Measurements from ENCODE around the gene ETV5.
"Not testable (repeated sequence)": the region's sequence is repeated elsewhere in the genome, so short reads cannot be mapped to it uniquely, and the experiment has no call there.

ETV5 gene

GRCh38 chr3:186019288-186019687 lies 89.6 kb downstream of the ETV5 start:
- DNase-seq = not testable (repeated sequence)

GRCh38 chr3:186014866-186015265 lies 94.0 kb downstream of the ETV5 start:
- DNase-seq = no peak

- DNase-seq = no peak
Measured at GRCh38 chr3:186013312-186013711, 95.6 kb downstream of the ETV5 start.

- no peak for DNase-seq
Measured at GRCh38 chr3:186012137-186012536, 96.8 kb downstream of the ETV5 start.

GRCh38 chr3:186004671-186005070 lies 104.2 kb downstream of the ETV5 start:
- DNase-seq = no peak

GRCh38 chr3:186004209-186004608 lies 104.7 kb downstream of the ETV5 start:
- no peak for DNase-seq

- no peak for DNase-seq
Measured at GRCh38 chr3:186003610-186004009, 105.3 kb downstream of the ETV5 start.

- no peak for DNase-seq
Measured at GRCh38 chr3:186002884-186003472, 105.9 kb downstream of the ETV5 start.

- DNase-seq = no peak
Measured at GRCh38 chr3:186001842-186002241, 107.0 kb downstream of the ETV5 start.

- no peak for DNase-seq
Measured at GRCh38 chr3:185999221-185999620, 109.7 kb downstream of the ETV5 start.

- DNase-seq = no peak
Measured at GRCh38 chr3:185998136-185998535, 110.8 kb downstream of the ETV5 start.

- no peak for DNase-seq
Measured at GRCh38 chr3:185997130-185997529, 111.8 kb downstream of the ETV5 start.

Measured in effector CD8-positive, alpha-beta T cell (primary cell).